Esophagus squamous epithelium (tissue), 5 donors: ENCODE measurements around the gene HHATL. TPM values are rescaled to one million over a fixed set of nuclear protein-coding genes. Genes with fewer than 3 reads are reported as not detected.
"Not testable (repeated sequence)": the region's sequence is repeated elsewhere in the genome, so short reads cannot be mapped to it uniquely, and the experiment has no call there.

Source experiments
- DNase-seq: peaks from one replicate; lab custom pipeline; 2025; lab: John Stamatoyannopoulos, UW
- H3K27ac ChIP-seq, 4 donors: fragments of 200-600 bp; sonication (generic); one replicate each; pipeline ENCODE4 v1.5.1; 2016 to 2019; ENCODE audit warnings: mild to moderate bottlenecking in 1 of 4
- H3K27me3 ChIP-seq, 4 donors: fragments of 200-600 bp; sonication (generic); 1 replicate in 3 of 4; 2 replicates in 1 of 4; pipeline versions ENCODE4 v1.5.1 to v1.6.0; 2017 to 2021; ENCODE audit warnings: antibody characterized with exemption in 1 of 4
- H3K36me3 ChIP-seq, 3 donors: fragments of 200-600 bp; sonication (generic); one replicate each; pipeline ENCODE4 v1.5.1; 2016 to 2019
- H3K4me1 ChIP-seq, 3 donors: fragments of 200-600 bp; sonication (generic); one replicate each; pipeline ENCODE4 v1.5.1; 2017 to 2019
- H3K4me3 ChIP-seq, 4 donors: fragments of 200-600 bp; sonication (generic); 1 replicate in 3 of 4; 2 replicates in 1 of 4; pipeline ENCODE4 v1.5.1; 2016 to 2019; ENCODE audit warnings: mild to moderate bottlenecking in 2 of 4, moderate library complexity in 1 of 4
- H3K9me3 ChIP-seq, 3 donors: fragments of 200-600 bp; sonication (generic); one replicate each; pipeline ENCODE4 v1.5.1; 2016 to 2019
- CTCF ChIP-seq, 6 experiments: fragments of 450-650 bp in 4 of 6; fragments of 200-600 bp in 2 of 6; sonication (generic) in 2 of 6; IDR thresholded peaks; one replicate each; pipeline ENCODE4 v1.5.1; 2016 to 2019; ENCODE audit warnings: antibody characterized with exemption in 6 of 6, mild to moderate bottlenecking in 4 of 6, moderate library complexity in 4 of 6
- POLR2A ChIP-seq, 4 donors: fragments of 450-650 bp; IDR thresholded peaks; one replicate each; pipeline ENCODE4 v1.6.1; 2017; ENCODE audit warnings: antibody characterized with exemption in 4 of 4, mild to moderate bottlenecking in 4 of 4, moderate library complexity in 3 of 4
- WGBS, 2 donors: methylation state at CpG; one replicate each; pipeline ENCODE4 v1.1.5; 2018; 5-methylcytosine and 5-hydroxymethylcytosine counted together
- intact Hi-C: fragments of 100-400 bp; cut with DNase I; formaldehyde crosslinking; loops from one replicate; pipeline ENCODE4 v1.15.0; 2022
- total RNA-seq, 4 donors: library from RNA; depleted of rRNA; stranded (reverse); fragments of >200 nt; gene quantifications; one replicate each; pipeline ENCODE4 v1.1.0, GENCODE V29; 2016
- donor health status: DM: yes; HTN: yes; CAD: no.

HHATL gene
- total RNA-seq, 4 donors from 2014 or later: not detected

GRCh38 chr3:42728668-42729364, 26.2 kb upstream of the HHATL start:
- H3K4me1 ChIP-seq: peaks cover 0 to 20% (median 0%) of the 10 kb centered on the region in 3 donors
- TF ChIP-seq POLR2A (IDR thresholded peaks at IDR 0.05) (no peak), CTCF (IDR thresholded peaks at IDR 0.05) (no peak)
- no peaks in the 10 kb centered on the region for H3K9me3 ChIP-seq
- H3K4me3 ChIP-seq: no peak overlapping the region
- no peak for DNase-seq
- intact Hi-C loops: no loop called here
- no peaks in the 10 kb centered on the region for H3K36me3 ChIP-seq
- WGBS, 2 donors: 75 to 81% methylated on average over 3 of the region's 3 CpGs
- no peak overlapping the region for H3K27ac ChIP-seq
- H3K27me3 ChIP-seq: no peaks in the 10 kb centered on the region

- WGBS, 2 donors: 30 to 44% methylated on average over 3 of the region's 3 CpGs
- no peak for TF ChIP-seq CTCF (IDR thresholded peaks at IDR 0.05)
- TF ChIP-seq POLR2A (IDR thresholded peaks at IDR 0.05): no peak
- H3K27ac ChIP-seq: no peak overlapping the region
- no peaks in the 10 kb centered on the region for H3K27me3 ChIP-seq
- DNase-seq: no peak
- intact Hi-C loops: no loop called here
- H3K9me3 ChIP-seq: no peaks in the 10 kb centered on the region
- H3K4me3 ChIP-seq: no peak overlapping the region
- peaks cover 0 to 20% (median 0%) of the 10 kb centered on the region in 3 donors for H3K4me1 ChIP-seq
- H3K36me3 ChIP-seq: no peaks in the 10 kb centered on the region
Measured at GRCh38 chr3:42728056-42728455, 25.5 kb upstream of the HHATL start.

DNA sequence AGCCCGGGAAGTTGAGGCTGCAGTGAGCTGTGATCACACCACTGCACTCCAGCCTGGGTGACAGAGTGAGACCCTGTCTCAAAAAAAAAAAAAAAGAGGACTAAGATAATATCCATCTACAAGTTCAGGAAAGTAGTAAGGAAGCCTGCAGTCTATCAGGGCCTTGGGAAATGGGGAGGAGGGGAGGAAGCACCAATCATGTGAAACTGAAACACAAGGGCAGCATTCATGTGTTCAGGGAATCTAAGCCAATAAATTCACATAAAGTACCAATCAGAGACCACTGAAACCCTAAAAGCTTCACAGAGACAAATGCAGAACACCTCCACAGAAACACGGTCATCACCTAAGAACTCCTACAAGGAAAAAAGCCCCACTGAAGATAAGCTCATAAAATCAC, 22.9 kb upstream of the HHATL start:
- Histone ChIP-seq H3K27ac (no peak overlapping the region), H3K4me1 (peaks cover 0 to 18% (median 0%) of the 10 kb centered on the region in 3 donors), H3K9me3 (no peaks in the 10 kb centered on the region), H3K27me3 (no peaks in the 10 kb centered on the region), H3K36me3 (no peaks in the 10 kb centered on the region), H3K4me3 (no peak overlapping the region)
- TF ChIP-seq CTCF (IDR thresholded peaks at IDR 0.05) (no peak), POLR2A (IDR thresholded peaks at IDR 0.05) (no peak)
- 75 to 90% methylated on average over 2 of the region's 2 CpGs for WGBS, 2 donors
- intact Hi-C loops: no loop called here
- DNase-seq: no peak

- intact Hi-C loops: no loop called here
- Histone ChIP-seq H3K9me3 (no peaks in the 10 kb centered on the region), H3K27me3 (no peaks in the 10 kb centered on the region), H3K27ac (no peak overlapping the region), H3K36me3 (no peaks in the 10 kb centered on the region), H3K4me1 (peaks cover 0 to 4% (median 0%) of the 10 kb centered on the region in 3 donors), H3K4me3 (no peak overlapping the region)
- DNase-seq: no peak
- 90 to 91% methylated on average over 2 of the region's 2 CpGs for WGBS, 2 donors
- no peak for TF ChIP-seq CTCF (IDR thresholded peaks at IDR 0.05)
- no peak for TF ChIP-seq POLR2A (IDR thresholded peaks at IDR 0.05)
Measured at GRCh38 chr3:42723219-42723618, 20.6 kb upstream of the HHATL start.

- intact Hi-C loops, H3K36me3 ChIP-seq, H3K9me3 ChIP-seq, H3K27ac ChIP-seq, H3K4me1 ChIP-seq, H3K4me3 ChIP-seq, DNase-seq, H3K27me3 ChIP-seq: not testable (repeated sequence)
- 69 to 70% methylated on average over 3 of the region's 3 CpGs for WGBS, 2 donors
Measured at GRCh38 chr3:42722442-42722841, 19.8 kb upstream of the HHATL start.
